ENCODE results near the gene IER3IP1.

- TF ChIP-seq CTCF (IDR thresholded peaks at IDR 0.05) = no peak
- TF ChIP-seq POLR2AphosphoS5 (IDR thresholded peaks at IDR 0.05; ENCODE audit: insufficient read depth in 1 of 2, low read depth in 1 of 2) = no peak
- no peak for TF ChIP-seq POLR2A (IDR thresholded peaks at IDR 0.05)
Measured at GRCh38 chr18:47121146-47121545, 55.0 kb downstream of the IER3IP1 start.
